ENCODE data around the gene FADS6.

GRCh38 chr17:74892013-74892841 is 1.2 kb downstream of the FADS6 start:
- TF ChIP-seq CTCF (IDR thresholded peaks at IDR 0.05) (peak; percentile 23; the same call in 1 of the 2 replicates), YY1 (IDR thresholded peaks at IDR 0.05; ENCODE audit: low read depth) (no peak), POLR2AphosphoS5 (IDR thresholded peaks at IDR 0.05; ENCODE audit: low read depth, low read length) (no peak), TAF1 (IDR thresholded peaks at IDR 0.05; ENCODE audit: borderline replicate concordance, low read depth, low read length) (no peak), RFX5 (IDR thresholded peaks at IDR 0.05; ENCODE audit: low read length) (no peak), RAD21 (IDR thresholded peaks at IDR 0.05; ENCODE audit: low read length) (no peak), EP300 (IDR thresholded peaks at IDR 0.05; ENCODE audit: borderline replicate concordance in 1 of 2, low read depth in 1 of 2, low read length in 1 of 2) (no peak), MXI1 (IDR thresholded peaks at IDR 0.05; ENCODE audit: low read depth, low read length) (no peak), GATA2 (CRISPR knock-in tag; IDR thresholded peaks at IDR 0.05) (no peak), USF1 (IDR thresholded peaks at IDR 0.05; ENCODE audit: borderline replicate concordance, low read depth) (no peak), RXRA (IDR thresholded peaks at IDR 0.05; ENCODE audit: borderline replicate concordance, low read depth) (no peak), SMC3 (IDR thresholded peaks at IDR 0.05; ENCODE audit: low read depth, low read length) (no peak), EZH2phosphoT487 (IDR thresholded peaks at IDR 0.05; ENCODE audit: borderline replicate concordance, low read depth) (no peak)
